Activated CD8-positive, alpha-beta memory T cell treated with anti-CD3 and anti-CD28 coated beads for 4 hours (primary cell): ENCODE data around the gene SLC66A2.

Experiments used
- DNase-seq, 2 donors: peaks; one replicate each; pipeline ENCODE4 v3.0.0-alpha.2; 2020; ENCODE audit warnings: low read depth in 2 of 2

The SLC66A2 gene

GRCh38 chr18:79950515-79951341 lies 725 bp downstream of the SLC66A2 start:
- DNase-seq = no peak

- no peak for DNase-seq
Observed at GRCh38 chr18:79949697-79950487, 1.6 kb downstream of the SLC66A2 start.

- DNase-seq = no peak
Observed at GRCh38 chr18:79948719-79949411, 2.6 kb downstream of the SLC66A2 start.

GRCh38 chr18:79947881-79948610 lies 3.4 kb downstream of the SLC66A2 start:
- no peak for DNase-seq

- no peak for DNase-seq
Observed at GRCh38 chr18:79947054-79947755, 4.2 kb downstream of the SLC66A2 start.

GRCh38 chr18:79945118-79946042 lies 6.1 kb downstream of the SLC66A2 start:
- DNase-seq = no peak

GRCh38 chr18:79944746-79945117 lies 6.7 kb downstream of the SLC66A2 start:
- no peak for DNase-seq

- no peak for DNase-seq
Observed at GRCh38 chr18:79944126-79944731, 7.2 kb downstream of the SLC66A2 start.

- DNase-seq = no peak
Observed at GRCh38 chr18:79943608-79944125, 7.8 kb downstream of the SLC66A2 start.

- no peak for DNase-seq
Observed at GRCh38 chr18:79942786-79943607, 8.5 kb downstream of the SLC66A2 start.

GRCh38 chr18:79942211-79942610 lies 9.2 kb downstream of the SLC66A2 start:
- no peak for DNase-seq

GRCh38 chr18:79941473-79942119 lies 9.9 kb downstream of the SLC66A2 start:
- no peak for DNase-seq

GRCh38 chr18:79940814-79941472 lies 10.5 kb downstream of the SLC66A2 start:
- DNase-seq = no peak

- no peak for DNase-seq
Observed at GRCh38 chr18:79940126-79940813, 11.2 kb downstream of the SLC66A2 start.

- DNase-seq = no peak
Observed at GRCh38 chr18:79939096-79939495, 12.4 kb downstream of the SLC66A2 start.

GRCh38 chr18:79938196-79938595 lies 13.3 kb downstream of the SLC66A2 start:
- DNase-seq = no peak
